ENCODE results near the gene TCERG1L.

GRCh38 chr10:131244836-131245235 is 66.7 kb downstream of the TCERG1L start:
- no peak for TF ChIP-seq POLR2A (IDR thresholded peaks at IDR 0.05; ENCODE audit: low read depth, low read length)
- no peak for TF ChIP-seq TAF1 (IDR thresholded peaks at IDR 0.05; ENCODE audit: borderline replicate concordance, low read depth, low read length)
